Thoracic aorta (tissue), 2 donors: ENCODE measurements around the gene MAP1LC3B2. TPM values are rescaled to one million over a fixed set of nuclear protein-coding genes. Genes with fewer than 3 reads are reported as not detected.

Experiments
- ATAC-seq: fragments of 150-250 bp; one replicate; pipeline ENCODE4 v1.8.0; 2017; ENCODE audit warnings: low read depth; ENCODE audit not compliant: insufficient number of reproducible peaks, low FRiP score
- DNase-seq: peaks from one replicate; pipeline ENCODE4 v3.0.0-alpha.2; 2020; ENCODE audit warnings: low spot score
- H3K27ac ChIP-seq, 2 donors: fragments of 200-600 bp; sonication (generic); 1 replicate in 1 of 2; 2 replicates in 1 of 2; pipeline ENCODE4 v1.5.1; 2016; ENCODE audit warnings: mild to moderate bottlenecking in 2 of 2, moderate library complexity in 2 of 2
- H3K27me3 ChIP-seq: fragments of 200-600 bp; sonication (generic); replicated peaks from 2 replicates; pipeline ENCODE4 v1.6.0; 2016; ENCODE audit warnings: mild to moderate bottlenecking; ENCODE audit not compliant: insufficient read depth
- H3K36me3 ChIP-seq: fragments of 200-600 bp; sonication (generic); one replicate; pipeline ENCODE4 v1.5.1; 2016
- H3K4me1 ChIP-seq, 2 donors: fragments of 200-600 bp; sonication (generic); 1 replicate in 1 of 2; 2 replicates in 1 of 2; pipeline versions ENCODE4 v1.5.1 to v1.6.0; 2016; ENCODE audit warnings: low read depth in 2 of 2, mild to moderate bottlenecking in 1 of 2; ENCODE audit not compliant: control insufficient read depth in 1 of 2
- H3K4me3 ChIP-seq: fragments of 200-600 bp; sonication (generic); 2 replicates; pipeline ENCODE4 v1.5.1; 2016; ENCODE audit warnings: mild to moderate bottlenecking
- H3K9me3 ChIP-seq: fragments of 200-600 bp; sonication (generic); 2 replicates; pipeline ENCODE4 v1.5.1; 2016
- total RNA-seq, 2 donors: library from RNA; depleted of rRNA; stranded (reverse); fragments of >200 nt; gene quantifications; one replicate each; pipeline versions ENCODE4 v1.1.0 to v1.2.3, GENCODE V29; 2016
- TF ChIP-seq, protein P1 (sequence below): fragments of 200-600 bp; sonication (generic); IDR thresholded peaks from one replicate; pipeline ENCODE4 v1.5.1; 2019; ENCODE audit warnings: antibody characterized with exemption

Gene MAP1LC3B2
- total RNA-seq, 2 donors from 2014 or later: 1.5 TPM; not detected in 1

DNA sequence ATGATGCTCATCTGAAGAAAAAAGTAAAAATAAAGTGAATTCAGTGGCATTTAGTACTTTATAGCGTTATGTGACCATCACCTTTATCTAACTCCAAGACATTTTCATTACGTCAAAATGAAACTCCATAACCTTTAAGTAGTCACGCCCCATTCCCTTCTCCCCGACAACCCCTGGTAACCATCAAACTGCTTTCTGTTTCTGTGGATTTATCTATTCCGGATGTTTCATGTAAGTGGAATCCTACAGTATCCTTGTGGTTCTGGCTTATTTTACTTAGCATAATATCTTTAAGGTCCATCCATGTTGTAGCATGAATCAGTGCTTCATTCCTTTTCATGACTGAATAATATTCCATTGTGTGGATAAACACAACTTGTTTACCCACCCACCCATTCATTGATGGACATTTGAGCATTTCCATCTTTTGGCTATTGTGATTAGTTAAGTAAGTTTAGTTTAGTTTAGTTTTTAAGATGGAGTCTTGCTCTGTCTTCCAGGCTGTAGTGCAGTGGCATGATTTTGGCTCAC lies 18.5 kb upstream of the MAP1LC3B2 start:
- Histone ChIP-seq H3K4me1 (peaks cover 8 to 24% of the 10 kb centered on the region in 2 donors), H3K36me3 (no peaks in the 10 kb centered on the region), H3K4me3 (no peak overlapping the region), H3K9me3 (no peaks in the 10 kb centered on the region), H3K27ac (no peak overlapping the region), H3K27me3 (no peaks in the 10 kb centered on the region)
- no peak for DNase-seq
- TF ChIP-seq, protein P1, sequence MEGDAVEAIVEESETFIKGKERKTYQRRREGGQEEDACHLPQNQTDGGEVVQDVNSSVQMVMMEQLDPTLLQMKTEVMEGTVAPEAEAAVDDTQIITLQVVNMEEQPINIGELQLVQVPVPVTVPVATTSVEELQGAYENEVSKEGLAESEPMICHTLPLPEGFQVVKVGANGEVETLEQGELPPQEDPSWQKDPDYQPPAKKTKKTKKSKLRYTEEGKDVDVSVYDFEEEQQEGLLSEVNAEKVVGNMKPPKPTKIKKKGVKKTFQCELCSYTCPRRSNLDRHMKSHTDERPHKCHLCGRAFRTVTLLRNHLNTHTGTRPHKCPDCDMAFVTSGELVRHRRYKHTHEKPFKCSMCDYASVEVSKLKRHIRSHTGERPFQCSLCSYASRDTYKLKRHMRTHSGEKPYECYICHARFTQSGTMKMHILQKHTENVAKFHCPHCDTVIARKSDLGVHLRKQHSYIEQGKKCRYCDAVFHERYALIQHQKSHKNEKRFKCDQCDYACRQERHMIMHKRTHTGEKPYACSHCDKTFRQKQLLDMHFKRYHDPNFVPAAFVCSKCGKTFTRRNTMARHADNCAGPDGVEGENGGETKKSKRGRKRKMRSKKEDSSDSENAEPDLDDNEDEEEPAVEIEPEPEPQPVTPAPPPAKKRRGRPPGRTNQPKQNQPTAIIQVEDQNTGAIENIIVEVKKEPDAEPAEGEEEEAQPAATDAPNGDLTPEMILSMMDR: no peak
- ATAC-seq: no peak

DNA sequence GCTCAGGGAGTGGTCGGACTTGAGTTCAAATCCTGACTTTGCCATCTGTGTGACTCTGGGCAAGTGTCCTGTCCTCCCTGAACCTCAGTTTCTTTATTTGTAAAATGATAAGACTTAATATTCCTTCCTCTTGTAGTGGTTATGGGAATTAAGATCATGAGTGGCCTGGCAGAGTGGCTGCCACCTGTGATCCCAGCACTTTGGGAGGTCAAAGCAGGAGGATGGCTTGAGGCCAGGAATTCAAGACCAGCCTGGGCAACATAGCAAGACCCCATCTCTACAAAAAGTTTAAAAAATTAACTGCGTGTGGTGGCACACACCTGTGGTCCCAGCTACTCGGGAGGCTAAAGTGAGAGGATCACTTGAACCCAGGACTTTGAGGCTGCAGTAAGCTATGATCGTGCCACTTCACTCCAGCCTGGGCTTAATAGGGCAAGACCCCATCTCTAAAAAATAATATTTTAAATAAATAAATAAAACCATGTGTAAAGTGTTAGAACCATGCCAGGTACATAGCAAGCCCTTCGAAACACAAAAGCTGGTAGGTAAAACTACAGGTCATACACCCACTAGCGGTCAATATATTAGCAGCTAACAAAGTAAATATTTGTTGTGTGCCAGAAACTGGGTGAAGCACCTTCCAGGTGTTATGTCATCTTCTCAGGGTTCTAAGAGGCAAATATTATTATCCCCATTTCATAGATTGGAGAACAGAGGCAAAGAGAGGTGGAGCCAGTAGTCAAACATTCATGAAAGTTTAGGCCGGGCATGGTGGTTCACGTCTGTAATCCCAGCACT lies 17.4 kb upstream of the MAP1LC3B2 start:
- H3K27me3 ChIP-seq: no peaks in the 10 kb centered on the region
- DNase-seq: no peak
- H3K4me1 ChIP-seq: peaks cover 8 to 24% of the 10 kb centered on the region in 2 donors
- no peak overlapping the region for H3K4me3 ChIP-seq
- no peak overlapping the region for H3K27ac ChIP-seq
- no peaks in the 10 kb centered on the region for H3K9me3 ChIP-seq
- TF ChIP-seq, protein P1: no peak
- H3K36me3 ChIP-seq: no peaks in the 10 kb centered on the region
- no peak for ATAC-seq

DNA sequence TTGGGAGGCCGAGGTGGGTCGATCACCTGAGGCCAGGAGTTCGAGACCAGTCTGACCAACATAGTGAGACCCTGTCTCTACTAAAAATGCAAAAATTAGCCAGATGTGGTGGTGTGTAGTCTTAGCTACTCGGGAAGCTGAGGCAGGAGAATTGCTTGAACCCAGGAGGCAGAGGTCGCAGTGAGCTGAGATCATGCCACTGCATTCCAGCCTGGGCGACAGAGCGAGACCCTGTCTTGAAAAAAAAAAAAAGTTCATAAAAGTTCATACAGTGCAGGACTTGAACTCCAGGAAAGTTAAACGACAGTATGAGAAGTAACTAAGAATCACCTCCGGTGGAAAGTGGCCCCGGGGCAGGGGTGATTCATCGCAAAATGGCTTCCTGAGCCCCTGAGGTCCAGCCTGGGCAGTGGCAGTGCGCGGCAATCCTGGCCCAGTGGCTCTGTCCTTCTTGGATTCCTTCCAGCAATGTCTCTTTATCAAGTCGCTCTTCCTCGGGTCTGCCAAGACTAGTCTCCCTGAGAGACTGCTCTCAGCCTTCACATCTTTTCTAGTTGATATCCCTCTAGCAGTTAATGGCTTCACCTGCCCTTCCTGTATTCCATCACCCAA lies 16.7 kb upstream of the MAP1LC3B2 start:
- H3K27ac ChIP-seq: no peak overlapping the region
- no peak overlapping the region for H3K4me3 ChIP-seq
- DNase-seq (no peak), ATAC-seq (no peak)
- no peaks in the 10 kb centered on the region for H3K36me3 ChIP-seq
- TF ChIP-seq, protein P1: no peak
- no peaks in the 10 kb centered on the region for H3K27me3 ChIP-seq
- H3K9me3 ChIP-seq: no peaks in the 10 kb centered on the region
- peaks cover 8 to 24% of the 10 kb centered on the region in 2 donors for H3K4me1 ChIP-seq

DNA sequence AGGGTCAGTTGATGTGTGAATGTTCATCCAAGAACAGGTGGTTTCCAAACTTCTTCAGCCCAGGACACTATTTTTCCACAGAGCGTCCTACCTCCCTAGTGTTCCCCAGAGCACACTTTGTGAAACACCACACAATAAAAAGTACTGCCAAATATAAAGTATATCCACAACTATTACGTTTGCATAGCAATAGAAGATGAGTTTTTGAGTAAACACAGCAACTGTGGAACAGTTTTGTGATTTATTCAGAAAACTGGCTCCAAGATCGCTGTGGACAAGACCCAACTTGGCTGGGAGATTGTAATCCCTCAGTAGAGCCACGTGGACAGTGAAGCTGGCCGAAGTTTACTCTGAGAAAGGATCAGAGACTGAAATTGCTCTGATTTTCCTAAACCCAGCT lies 14.5 kb upstream of the MAP1LC3B2 start:
- Histone ChIP-seq H3K4me3 (no peak overlapping the region), H3K27ac (no peak overlapping the region), H3K9me3 (no peaks in the 10 kb centered on the region), H3K36me3 (no peaks in the 10 kb centered on the region), H3K27me3 (no peaks in the 10 kb centered on the region), H3K4me1 (peaks cover 0 to 19% of the 10 kb centered on the region in 2 donors)
- DNase-seq: no peak
- TF ChIP-seq, protein P1: no peak
- ATAC-seq: no peak

DNA sequence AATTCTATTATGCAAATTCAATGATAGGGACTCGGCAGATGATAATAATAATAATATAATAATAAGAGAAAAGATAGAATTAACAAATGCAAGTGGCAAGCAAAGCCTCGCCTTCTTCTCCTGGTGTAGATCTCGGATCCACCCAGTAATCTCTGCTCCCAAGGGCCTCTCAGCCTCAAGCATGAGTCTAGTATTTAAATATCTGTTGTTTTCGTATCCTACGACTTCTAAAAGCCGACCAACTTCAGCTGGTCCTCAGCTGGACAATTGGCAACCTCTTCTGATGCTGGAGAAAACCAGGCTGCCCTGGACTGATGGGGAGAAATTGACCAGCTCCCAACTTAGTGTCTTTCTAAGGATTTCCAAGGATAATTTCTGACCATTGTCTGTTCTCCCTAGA lies 14.0 kb upstream of the MAP1LC3B2 start:
- ATAC-seq: no peak
- DNase-seq: no peak
- Histone ChIP-seq H3K4me3 (no peak overlapping the region), H3K4me1 (peaks cover 0 to 14% of the 10 kb centered on the region in 2 donors), H3K27me3 (no peaks in the 10 kb centered on the region), H3K9me3 (no peaks in the 10 kb centered on the region), H3K36me3 (no peaks in the 10 kb centered on the region), H3K27ac (no peak overlapping the region)
- TF ChIP-seq, protein P1: no peak
